HepG2 (cell line): ENCODE data around the gene IGFALS. TPM values are rescaled to one million over a fixed set of nuclear protein-coding genes. Genes with fewer than 3 reads are reported as not detected.
A peak's percentile ranks its signal among the peaks of the same experiment; 100 is the strongest.

Experiments
- ASH2L ChIP-seq: fragments of 300-600, 200-600 bp; sonication (generic); IDR thresholded peaks from 2 replicates; pipeline ENCODE4 v1.7.0; 2017; ENCODE audit warnings: low read depth, mild to moderate bottlenecking, moderate library complexity, mixed read lengths, low read length; ENCODE audit not compliant: insufficient read length
- ATM ChIP-seq: fragments of 450-650 bp; IDR thresholded peaks from 2 replicates; pipeline ENCODE4 v1.7.1; 2017; ENCODE audit warnings: mild to moderate bottlenecking, borderline replicate concordance
- BCL3 ChIP-seq: sonication (generic); formaldehyde crosslinking; IDR thresholded peaks from 2 replicates; pipeline ENCODE4 v1.5.1; 2020; ENCODE audit warnings: mild to moderate bottlenecking, missing genetic modification reagents, moderate library complexity
- DNMT3B ChIP-seq: conservative IDR thresholded peaks from 2 replicates; pipeline ENCODE4 v1.6.1; 2016; ENCODE audit warnings: missing biosample characterization, control low read depth
- EP300 ChIP-seq, 3 experiments: sonication (generic) in 1 of 3; formaldehyde crosslinking in 1 of 3; IDR thresholded peaks; 2 replicates each; pipeline versions ENCODE4 v1.5.1 to v1.6.1; 2011 to 2020; ENCODE audit warnings: low read depth in 2 of 3, low read length in 2 of 3, borderline replicate concordance in 1 of 3, improper control_type of control experiment in 1 of 3, mild to moderate bottlenecking in 1 of 3, missing genetic modification reagents in 1 of 3, moderate library complexity in 1 of 3
- FOXC1 ChIP-seq: sonication (generic); formaldehyde crosslinking; IDR thresholded peaks from 2 replicates; pipeline ENCODE4 v1.8.0; 2022; ENCODE audit warnings: mild to moderate bottlenecking, missing genetic modification reagents, borderline replicate concordance
- FOXO4 ChIP-seq: sonication (generic); formaldehyde crosslinking; conservative IDR thresholded peaks from 2 replicates; pipeline ENCODE4 v1.8.1; 2023; ENCODE audit warnings: missing genetic modification reagents
- HMG20B ChIP-seq: conservative IDR thresholded peaks from 2 replicates; pipeline ENCODE4 v1.6.1; 2016; ENCODE audit warnings: missing genetic modification reagents, missing compliant biosample characterization
- KDM5B ChIP-seq: sonication (generic); formaldehyde crosslinking; IDR thresholded peaks from 2 replicates; pipeline ENCODE4 v1.4.0; 2020; ENCODE audit warnings: missing genetic modification reagents, mild to moderate bottlenecking, borderline replicate concordance
- KLF16 ChIP-seq, 2 experiments: sonication (generic) in 1 of 2; formaldehyde crosslinking in 1 of 2; IDR thresholded peaks; 2 replicates each; pipeline versions ENCODE4 v1.6.1 to v1.8.0; 2016 to 2023; ENCODE audit warnings: missing genetic modification reagents in 2 of 2, missing compliant biosample characterization in 1 of 2
- LBX2 ChIP-seq: sonication (generic); formaldehyde crosslinking; IDR thresholded peaks from 2 replicates; pipeline ENCODE4 v1.5.0; 2020; ENCODE audit warnings: missing genetic modification reagents, mild to moderate bottlenecking, borderline replicate concordance
- MED13 ChIP-seq: sonication (generic); formaldehyde crosslinking; IDR thresholded peaks from 2 replicates; pipeline ENCODE4 v1.5.0; 2020; ENCODE audit warnings: missing genetic modification reagents
- PAWR ChIP-seq: sonication (generic); formaldehyde crosslinking; IDR thresholded peaks from 2 replicates; pipeline ENCODE4 v1.4.0; 2020; ENCODE audit warnings: missing genetic modification reagents, mild to moderate bottlenecking, borderline replicate concordance
- POLR2AphosphoS2 ChIP-seq: IDR thresholded peaks from 2 replicates; pipeline ENCODE4 v1.6.1; 2011; ENCODE audit warnings: low read depth, low read length, improper control_type of control experiment
- POLR2G ChIP-seq: fragments of 200-400 bp; formaldehyde crosslinking; IDR thresholded peaks from 2 replicates; pipeline ENCODE4 v1.6.1; 2018; ENCODE audit warnings: mild to moderate bottlenecking, low read depth, low read length, moderate library complexity
- RFXAP ChIP-seq: sonication (generic); formaldehyde crosslinking; IDR thresholded peaks from 2 replicates; pipeline ENCODE4 v1.4.0; 2020; ENCODE audit warnings: missing genetic modification reagents, borderline replicate concordance
- SKI ChIP-seq: fragments of 450-650 bp; IDR thresholded peaks from one replicate; pipeline ENCODE4 v1.6.1; 2018; ENCODE audit warnings: mild to moderate bottlenecking; ENCODE audit not compliant: partially characterized antibody
- TEAD3 ChIP-seq: optimal IDR thresholded peaks from 2 replicates; pipeline ENCODE3; 2016; ENCODE audit warnings: borderline replicate concordance
- ZBTB4 ChIP-seq: sonication (generic); formaldehyde crosslinking; IDR thresholded peaks from 2 replicates; pipeline ENCODE4 v1.4.0; 2020; ENCODE audit warnings: missing genetic modification reagents, mild to moderate bottlenecking, borderline replicate concordance
- ZNF224 ChIP-seq: sonication (generic); formaldehyde crosslinking; IDR thresholded peaks from 2 replicates; pipeline ENCODE4 v1.5.0; 2020; ENCODE audit warnings: mild to moderate bottlenecking, missing genetic modification reagents
- ZNF264 ChIP-seq: sonication (generic); formaldehyde crosslinking; IDR thresholded peaks from 2 replicates; pipeline ENCODE4 v1.4.0; 2020; ENCODE audit warnings: missing genetic modification reagents
- ZNF713 ChIP-seq: sonication (generic); formaldehyde crosslinking; IDR thresholded peaks from 2 replicates; pipeline ENCODE4 v1.4.0; 2020; ENCODE audit warnings: mild to moderate bottlenecking, missing genetic modification reagents
- ZSCAN22 ChIP-seq: sonication (generic); formaldehyde crosslinking; IDR thresholded peaks from 2 replicates; pipeline ENCODE4 v1.4.0; 2020; ENCODE audit warnings: mild to moderate bottlenecking, missing genetic modification reagents
- polyA plus RNA-seq, 8 experiments: library from polyadenylated mRNA; depleted of rRNA in 3 of 8; stranded (reverse) in 7 of 8; unstranded in 1 of 8; fragments of >200 nt; fragmentation: Illumina TruSeq in 4 of 8; extraction: Trizol in 4 of 8; gene quantifications; 2 replicates each; pipeline versions ENCODE4 v1.2.1 to v1.2.3, GENCODE V29; 2011 to 2016; ENCODE audit warnings: low read depth in 4 of 8, missing spikeins in 1 of 8, mixed read lengths in 1 of 8; ENCODE audit not compliant: insufficient read depth in 1 of 8
- total RNA-seq, 5 experiments: library from RNA; depleted of rRNA; stranded (reverse); fragments of >200 nt; fragmentation: Illumina TruSeq; extraction: Trizol; gene quantifications; 2 replicates each; pipeline ENCODE4 v1.2.3, GENCODE V29; 2016; ENCODE audit warnings: low read depth in 1 of 5

The IGFALS gene
- total and polyA plus RNA-seq, 2 of the 13 experiments (the other 11 are each of a cell fraction or from before 2014, with no cell fraction given) = 0.34 to 2.4 TPM

GRCh38 chr16:1828645-1829410 lies 35.3 kb upstream of the IGFALS start (continued):
- TF ChIP-seq HMG20B (CRISPR knock-in tag) = 0 out of 2 replicates have a peak, but pooled peaks have one; percentile 9
- TF ChIP-seq TEAD3 = peak; percentile 13
- TF ChIP-seq PAWR (CRISPR knock-in tag) = no peak
- TF ChIP-seq POLR2AphosphoS2 = no peak
- no peak for TF ChIP-seq LBX2 (CRISPR knock-in tag)
- TF ChIP-seq ZNF264 (CRISPR knock-in tag) = peak; percentile 61
- no peak for TF ChIP-seq ZBTB4 (CRISPR knock-in tag)
- TF ChIP-seq ZNF713 (CRISPR knock-in tag) = no peak
- no peak for TF ChIP-seq ZSCAN22 (CRISPR knock-in tag)
- TF ChIP-seq FOXO4 (CRISPR knock-in tag) = no peak
- TF ChIP-seq MED13 = no peak
- TF ChIP-seq ASH2L = peak; percentile 75
- no peak for TF ChIP-seq KDM5B (CRISPR knock-in tag)
- TF ChIP-seq RFXAP (CRISPR knock-in tag) = no peak
- no peak for TF ChIP-seq ZNF224
- TF ChIP-seq POLR2G = peak; percentile 78
- no peak for TF ChIP-seq FOXC1 (CRISPR knock-in tag)
- TF ChIP-seq DNMT3B = no peak
- TF ChIP-seq SKI = no peak
- no peak for TF ChIP-seq KLF16 (CRISPR knock-in tag; IDR thresholded peaks at IDR 0.05)
- TF ChIP-seq BCL3 (CRISPR knock-in tag) = no peak
- TF ChIP-seq ATM = no peak
- TF ChIP-seq EP300 (IDR thresholded peaks at IDR 0.05; ENCODE audit: low read depth in 2 of 2, low read length in 2 of 2) = peak; percentile 13 to 84; a peak in 3 of 4 replicates
- peak; percentile 19; the same call in 1 of the 2 replicates for TF ChIP-seq EP300 (CRISPR knock-in tag; IDR thresholded peaks at IDR 0.05; ENCODE audit: borderline replicate concordance)
